CD14-positive monocyte (primary cell): ENCODE measurements around the gene PER2. TPM values are rescaled to one million over a fixed set of nuclear protein-coding genes. Genes with fewer than 3 reads are reported as not detected.

Source experiments
- DNase-seq, 3 donors: peaks; one replicate each; pipeline ENCODE4 v3.0.0-alpha.2; 2011 to 2022
- H2AFZ ChIP-seq: 2 replicates; pipeline ENCODE4 v1.6.0; 2012; ENCODE audit warnings: mild to moderate bottlenecking, low read depth, low read length, inconsistent platforms; ENCODE audit not compliant: insufficient read depth, poor library complexity, severe bottlenecking
- H3K27ac ChIP-seq, 2 donors: 1 replicate in 1 of 2; 2 replicates in 1 of 2; pipeline ENCODE4 v1.5.1; 2012 to 2013; ENCODE audit warnings: low read length in 2 of 2, control low read depth in 1 of 2, inconsistent platforms in 1 of 2, low read depth in 1 of 2, mild to moderate bottlenecking in 1 of 2
- H3K27me3 ChIP-seq, 2 donors: one replicate each; pipeline versions ENCODE4 v1.6.0 to v1.6.1; 2011 to 2013; ENCODE audit warnings: low read length in 2 of 2; ENCODE audit not compliant: control insufficient read depth in 2 of 2, insufficient read depth in 2 of 2
- H3K36me3 ChIP-seq, 2 donors: replicated peaks in 1 of 2; 1 replicate in 1 of 2; 2 replicates in 1 of 2; pipeline versions ENCODE4 v1.5.1 to v1.6.1; 2012 to 2013; ENCODE audit warnings: low read length in 2 of 2, control low read depth in 1 of 2, inconsistent platforms in 1 of 2, mild to moderate bottlenecking in 1 of 2; ENCODE audit not compliant: insufficient read depth in 2 of 2, control insufficient read depth in 1 of 2
- H3K4me1 ChIP-seq, 2 donors: 1 replicate in 1 of 2; 2 replicates in 1 of 2; pipeline versions ENCODE4 v1.5.1 to v1.6.1; 2012 to 2013; ENCODE audit warnings: low read length in 2 of 2, control low read depth in 1 of 2, inconsistent platforms in 1 of 2, mild to moderate bottlenecking in 1 of 2, moderate library complexity in 1 of 2; ENCODE audit not compliant: insufficient read depth in 2 of 2, control insufficient read depth in 1 of 2
- H3K4me2 ChIP-seq: replicated peaks from 2 replicates; pipeline ENCODE3; 2012; ENCODE audit warnings: low read length, moderate library complexity, mild to moderate bottlenecking; ENCODE audit not compliant: poor library complexity, severe bottlenecking; ENCODE audit errors: extremely low read depth
- H3K4me3 ChIP-seq, 3 experiments: fragments of 200-600 bp in 1 of 3; sonication (generic) in 1 of 3; replicated peaks in 1 of 3; 1 replicate in 2 of 3; 2 replicates in 1 of 3; pipeline ENCODE4 v1.5.1; 2011 to 2013; ENCODE audit warnings: low read length in 3 of 3, mild to moderate bottlenecking in 3 of 3, control low read depth in 2 of 3, low read depth in 2 of 3, inconsistent platforms in 1 of 3, moderate library complexity in 1 of 3
- H3K79me2 ChIP-seq: 2 replicates; pipeline ENCODE4 v1.6.0; 2012; ENCODE audit warnings: mild to moderate bottlenecking, control low read depth, inconsistent platforms, low read length, moderate library complexity; ENCODE audit not compliant: insufficient read depth
- H3K9ac ChIP-seq: 2 replicates; pipeline ENCODE4 v1.6.0; 2017; ENCODE audit warnings: low read length, mild to moderate bottlenecking; ENCODE audit not compliant: insufficient read depth, poor library complexity, severe bottlenecking
- H3K9me3 ChIP-seq, 2 donors: replicated peaks in 1 of 2; 1 replicate in 1 of 2; 2 replicates in 1 of 2; pipeline versions ENCODE4 v1.5.1 to v1.6.1; 2012 to 2013; ENCODE audit warnings: low read length in 2 of 2, control low read depth in 1 of 2; ENCODE audit not compliant: control insufficient read depth in 1 of 2, insufficient read depth in 1 of 2
- H4K20me1 ChIP-seq: 2 replicates; pipeline ENCODE4 v1.6.0; 2012; ENCODE audit warnings: mild to moderate bottlenecking, low read length, control low read depth, moderate library complexity; ENCODE audit not compliant: insufficient read depth
- H3K27ac Mint-ChIP-seq, 7 donors: one replicate each; pipeline ENCODE4 v1.8.0; 2020; ENCODE audit warnings: mild to moderate bottlenecking in 7 of 7, mixed read lengths in 7 of 7, moderate library complexity in 6 of 7, inconsistent platforms in 2 of 7
- H3K27me3 Mint-ChIP-seq, 3 donors: one replicate each; pipeline ENCODE4 v1.8.0; 2021 to 2022; ENCODE audit warnings: low read depth in 3 of 3, mild to moderate bottlenecking in 3 of 3, mixed read lengths in 3 of 3, moderate library complexity in 3 of 3, inconsistent platforms in 1 of 3
- H3K36me3 Mint-ChIP-seq, 2 donors: one replicate each; pipeline ENCODE4 v1.8.0; 2020; ENCODE audit warnings: mixed read lengths in 2 of 2, inconsistent platforms in 1 of 2, mild to moderate bottlenecking in 1 of 2
- H3K4me1 Mint-ChIP-seq: one replicate; pipeline ENCODE4 v1.8.0; 2020; ENCODE audit warnings: mild to moderate bottlenecking, mixed read lengths
- H3K4me3 Mint-ChIP-seq, 2 donors: one replicate each; pipeline ENCODE4 v1.8.0; 2020; ENCODE audit warnings: mild to moderate bottlenecking in 2 of 2, mixed read lengths in 2 of 2, moderate library complexity in 1 of 2
- H3K9me3 Mint-ChIP-seq, 7 donors: one replicate each; pipeline ENCODE4 v1.8.0; 2020 to 2022; ENCODE audit warnings: mixed read lengths in 7 of 7, mild to moderate bottlenecking in 6 of 7, moderate library complexity in 6 of 7, inconsistent platforms in 2 of 7
- CTCF ChIP-seq: fragments of 200-600 bp; IDR thresholded peaks from one replicate; pipeline ENCODE4 v1.8.0; 2022; ENCODE audit warnings: antibody characterized with exemption, mild to moderate bottlenecking
- WGBS: methylation state at CpG from one replicate; pipeline ENCODE4 v1.1.5; 2013; ENCODE audit warnings: missing lambda C conversion rate; ENCODE audit not compliant: insufficient coverage; 5-methylcytosine and 5-hydroxymethylcytosine counted together
- intact Hi-C, 2 donors: fragments of 100-400 bp; cut with micrococcal nuclease; formaldehyde crosslinking; loops; one replicate each; pipeline versions ENCODE4 v1.15.0 to v1.15.1; 2023
- polyA plus RNA-seq, 3 donors: library from polyadenylated mRNA; depleted of rRNA in 1 of 3; unstranded in 2 of 3; stranded (reverse) in 1 of 3; fragments of 300-500 nt in 2 of 3; fragments of >200 nt in 1 of 3; fragmentation: Illumina TruSeq in 2 of 3; gene quantifications; 1 replicate in 2 of 3; 2 replicates in 1 of 3; pipeline ENCODE4 v1.2.3, GENCODE V29; 2012 to 2021

The PER2 gene
- polyA plus RNA-seq, 3 donors: 1.6 to 5.6 (median 3.1) TPM

DNA sequence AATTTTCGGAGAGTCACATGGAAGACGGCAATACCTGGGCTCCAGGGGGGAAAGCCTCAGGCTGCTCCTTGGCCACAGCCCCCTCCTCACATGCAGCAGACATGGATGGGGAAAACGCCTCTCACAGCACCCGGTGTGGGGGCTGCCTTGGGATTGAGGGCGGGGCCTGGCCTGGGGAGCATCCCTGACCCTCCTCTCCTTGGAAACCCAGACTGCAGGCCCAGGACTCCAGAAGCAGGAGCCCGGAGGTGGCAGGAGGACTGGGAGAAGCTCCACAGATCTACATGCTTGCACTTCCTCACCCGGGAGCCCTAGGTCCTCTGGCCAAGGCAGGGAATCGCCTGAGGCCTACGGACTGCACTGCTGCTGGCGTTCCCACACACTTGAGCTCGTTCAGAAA lies 36.4 kb downstream of the PER2 start:
- Histone ChIP-seq H3K4me3 (no peak overlapping the region), H3K79me2 (no peaks in the 10 kb centered on the region), H3K36me3 (peaks cover 53 to 86% of the 10 kb centered on the region in 2 donors), H3K9ac (no peak overlapping the region), H3K4me2 (no peak overlapping the region), H3K4me1 (no peaks in the 10 kb centered on the region), H3K27me3 (no peaks in the 10 kb centered on the region), H2AFZ (no peak overlapping the region), H4K20me1 (no peaks in the 10 kb centered on the region), H3K27ac (no peak overlapping the region), H3K9me3 (no peaks in the 10 kb centered on the region)
- WGBS: 99% methylated on average over 10 of the region's 11 CpGs
- Mint-ChIP-seq H3K27me3 (peaks cover 0 to 4% (median 2%) of the 10 kb centered on the region in 3 donors), H3K27ac (no peak overlapping the region), H3K9me3 (no peaks in the 10 kb centered on the region), H3K4me3 (no peak overlapping the region), H3K36me3 (peaks cover 79 to 94% of the 10 kb centered on the region in 2 donors), H3K4me1 (peaks cover 2% of the 10 kb centered on the region)
- TF ChIP-seq CTCF: no peak
- intact Hi-C loops: no loop called here
- no peak for DNase-seq

DNA sequence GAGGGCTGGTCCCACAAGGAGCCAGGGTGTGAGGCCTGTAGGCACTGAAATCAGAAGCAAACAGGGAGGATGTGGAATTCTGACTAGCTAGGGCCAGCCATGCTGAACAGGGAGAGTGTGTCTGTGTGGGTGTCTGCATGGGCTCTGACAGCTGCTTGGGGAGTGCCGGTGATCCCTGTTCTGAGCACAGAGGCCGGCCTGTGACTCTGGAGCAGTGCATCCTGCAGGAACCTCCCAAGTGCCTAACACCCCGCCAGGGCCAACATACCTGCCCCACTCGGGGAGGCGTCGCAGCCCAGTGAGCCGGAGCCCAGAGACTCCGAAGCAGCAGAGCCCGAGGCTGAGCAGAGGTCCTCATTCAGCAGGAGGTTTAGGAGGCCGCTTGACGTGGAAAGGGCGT lies 37.1 kb downstream of the PER2 start:
- no peak overlapping the region for H2AFZ ChIP-seq
- no peak overlapping the region for H3K27ac Mint-ChIP-seq
- no peak for TF ChIP-seq CTCF
- no peak overlapping the region for H3K4me3 Mint-ChIP-seq
- 97% methylated on average over 12 of the region's 12 CpGs for WGBS
- no peak overlapping the region for H3K4me2 ChIP-seq
- H3K4me1 Mint-ChIP-seq: peaks cover 4% of the 10 kb centered on the region
- H3K36me3 ChIP-seq: peaks cover 50 to 85% of the 10 kb centered on the region in 2 donors
- no peaks in the 10 kb centered on the region for H4K20me1 ChIP-seq
- no peak overlapping the region for H3K9ac ChIP-seq
- H3K27me3 Mint-ChIP-seq: peaks cover 0 to 4% (median 2%) of the 10 kb centered on the region in 3 donors
- no peak for DNase-seq
- no peaks in the 10 kb centered on the region for H3K9me3 Mint-ChIP-seq
- intact Hi-C loops: no loop called here
- no peaks in the 10 kb centered on the region for H3K4me1 ChIP-seq
- H3K36me3 Mint-ChIP-seq: peaks cover 74 to 89% of the 10 kb centered on the region in 2 donors
- H3K27me3 ChIP-seq: no peaks in the 10 kb centered on the region
- H3K9me3 ChIP-seq: no peaks in the 10 kb centered on the region
- no peaks in the 10 kb centered on the region for H3K79me2 ChIP-seq
- H3K4me3 ChIP-seq: no peak overlapping the region
- no peak overlapping the region for H3K27ac ChIP-seq
